Right lobe of liver (tissue), 4 donors: ENCODE measurements around the gene ODF2L.

Experiments used
- CTCF ChIP-seq, 4 donors: fragments of 200-600 bp in 3 of 4; fragments of 450-650 bp in 1 of 4; IDR thresholded peaks; one replicate each; pipeline versions ENCODE4 v1.5.1 to v1.8.0; 2016 to 2022; ENCODE audit warnings: antibody characterized with exemption in 4 of 4, mild to moderate bottlenecking in 2 of 4
- POLR2A ChIP-seq: fragments of 450-650 bp; IDR thresholded peaks from one replicate; pipeline ENCODE4 v1.6.1; 2017; ENCODE audit warnings: antibody characterized with exemption, mild to moderate bottlenecking
- donor health status: DM: no; HTN: no; CAD: no.
- donor health status: DM: no; HTN: no; CAD: no.
- donor health status: DM: no; HTN: yes; CAD: no.

- no peak for TF ChIP-seq CTCF (IDR thresholded peaks at IDR 0.05)
- no peak for TF ChIP-seq POLR2A
Observed at GRCh38 chr1:86303041-86303690, 93.0 kb downstream of the ODF2L start.
